Forelimb muscle (tissue), 1 donor: ENCODE measurements around the gene PABPN1L. TPM values are rescaled to one million over a fixed set of nuclear protein-coding genes. Genes with fewer than 3 reads are reported as not detected.

Experiments used
- polyA plus RNA-seq: library from polyadenylated mRNA; unstranded; fragments of 120-200 nt; gene quantifications from one replicate; pipeline ENCODE4 v1.2.1, GENCODE V29; 2013; ENCODE audit not compliant: insufficient read length

Gene PABPN1L
- polyA plus RNA-seq, 1 donor = 0.11 TPM

Other genes starting within 250 kb of the PABPN1L start
- gene IL17C, start 228.1 kb downstream of the PABPN1L start, polyA plus RNA-seq = not detected
- gene CYBA, start 215.6 kb downstream of the PABPN1L start, polyA plus RNA-seq = 39.6 TPM
- 30.1 TPM for gene MVD, start 203.6 kb downstream of the PABPN1L start, polyA plus RNA-seq
- 7.9 TPM for gene SNAI3, start 180.2 kb downstream of the PABPN1L start, polyA plus RNA-seq
- gene RNF166, start 160.3 kb downstream of the PABPN1L start, polyA plus RNA-seq = 16.0 TPM
- 12.0 TPM for gene CTU2, start 160.2 kb downstream of the PABPN1L start, polyA plus RNA-seq
- gene PIEZO1, start 81.4 kb downstream of the PABPN1L start, polyA plus RNA-seq = 52.2 TPM
- 5.6 TPM for gene CDT1, start 62.9 kb downstream of the PABPN1L start, polyA plus RNA-seq
- gene APRT, start 54.7 kb downstream of the PABPN1L start, polyA plus RNA-seq = 54.2 TPM
- gene GALNS, start 9.7 kb downstream of the PABPN1L start, polyA plus RNA-seq = 17.1 TPM
- gene TRAPPC2L, start 9.5 kb downstream of the PABPN1L start, polyA plus RNA-seq = 52.2 TPM
- gene CBFA2T3, start 110.5 kb upstream of the PABPN1L start, polyA plus RNA-seq = 18.9 TPM
- 15.1 TPM for gene ACSF3, start 227.2 kb upstream of the PABPN1L start, polyA plus RNA-seq